Measurements from ENCODE around the gene WHAMM. TPM values are rescaled to one million over a fixed set of nuclear protein-coding genes. Genes with fewer than 3 reads are reported as not detected.

The WHAMM gene
- total RNA-seq, 1 donor from 2014 or later: 9.9 TPM

DNA sequence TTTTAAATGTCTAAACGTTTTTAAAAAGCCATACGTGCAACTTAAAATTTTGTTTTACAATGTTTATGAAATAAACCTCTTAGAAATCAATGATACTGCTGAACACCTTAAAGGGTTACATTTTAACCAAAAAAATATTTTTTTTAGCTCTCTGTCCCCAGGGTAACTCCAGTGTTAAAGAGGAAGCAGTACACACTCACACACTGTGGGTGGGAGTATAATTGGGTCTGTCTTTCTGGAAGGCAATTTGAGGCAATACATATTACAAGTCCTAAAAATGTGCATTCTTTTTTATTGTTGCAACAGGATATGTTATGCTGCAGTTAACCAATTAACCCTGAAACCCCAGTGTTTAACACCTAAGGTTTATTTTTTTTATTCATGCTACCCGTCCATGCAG lies 34.1 kb downstream of the WHAMM start:
- Histone ChIP-seq H3K36me3 (no peaks in the 10 kb centered on the region), H3K4me3 (no peak overlapping the region), H3K27ac (no peak overlapping the region), H3K9me3 (no peaks in the 10 kb centered on the region), H3K27me3 (ENCODE audit: low read depth) (no peaks in the 10 kb centered on the region), H3K4me1 (no peaks in the 10 kb centered on the region)
- TF ChIP-seq, protein P1, sequence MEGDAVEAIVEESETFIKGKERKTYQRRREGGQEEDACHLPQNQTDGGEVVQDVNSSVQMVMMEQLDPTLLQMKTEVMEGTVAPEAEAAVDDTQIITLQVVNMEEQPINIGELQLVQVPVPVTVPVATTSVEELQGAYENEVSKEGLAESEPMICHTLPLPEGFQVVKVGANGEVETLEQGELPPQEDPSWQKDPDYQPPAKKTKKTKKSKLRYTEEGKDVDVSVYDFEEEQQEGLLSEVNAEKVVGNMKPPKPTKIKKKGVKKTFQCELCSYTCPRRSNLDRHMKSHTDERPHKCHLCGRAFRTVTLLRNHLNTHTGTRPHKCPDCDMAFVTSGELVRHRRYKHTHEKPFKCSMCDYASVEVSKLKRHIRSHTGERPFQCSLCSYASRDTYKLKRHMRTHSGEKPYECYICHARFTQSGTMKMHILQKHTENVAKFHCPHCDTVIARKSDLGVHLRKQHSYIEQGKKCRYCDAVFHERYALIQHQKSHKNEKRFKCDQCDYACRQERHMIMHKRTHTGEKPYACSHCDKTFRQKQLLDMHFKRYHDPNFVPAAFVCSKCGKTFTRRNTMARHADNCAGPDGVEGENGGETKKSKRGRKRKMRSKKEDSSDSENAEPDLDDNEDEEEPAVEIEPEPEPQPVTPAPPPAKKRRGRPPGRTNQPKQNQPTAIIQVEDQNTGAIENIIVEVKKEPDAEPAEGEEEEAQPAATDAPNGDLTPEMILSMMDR (IDR thresholded peaks at IDR 0.05): no peak
- intact Hi-C loops (cut with DNase I): no loop called here
- DNase-seq (no peak), ATAC-seq (no peak)

DNA sequence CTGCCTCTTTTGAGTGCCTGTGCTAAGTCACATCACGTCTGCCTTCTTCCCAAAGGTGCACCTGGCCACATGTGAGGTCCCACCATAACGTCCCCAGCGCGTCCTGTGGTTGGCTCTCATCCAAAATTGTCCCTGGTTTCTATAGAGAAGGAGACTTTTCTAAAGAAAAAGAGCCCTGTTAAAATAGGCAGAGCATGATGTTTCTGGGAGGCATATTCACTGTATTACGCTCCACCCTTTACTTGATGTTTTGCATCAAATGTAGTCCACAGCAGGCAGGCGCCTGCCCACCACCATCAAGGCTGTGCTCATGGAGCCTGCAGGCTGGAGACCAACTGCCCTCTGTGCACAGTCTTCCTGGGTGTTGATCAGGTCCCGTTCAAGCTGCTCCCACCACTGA lies 36.3 kb downstream of the WHAMM start:
- H3K27ac ChIP-seq: no peak overlapping the region
- DNase-seq (no peak), ATAC-seq (no peak)
- H3K4me1 ChIP-seq: peaks cover 12% of the 10 kb centered on the region
- TF ChIP-seq, protein P1 (IDR thresholded peaks at IDR 0.05): no peak
- H3K9me3 ChIP-seq: no peaks in the 10 kb centered on the region
- H3K4me3 ChIP-seq: no peak overlapping the region
- H3K36me3 ChIP-seq: peaks cover 1% of the 10 kb centered on the region
- H3K27me3 ChIP-seq (ENCODE audit: low read depth): no peaks in the 10 kb centered on the region
- intact Hi-C loops (cut with DNase I): no loop called here

DNA sequence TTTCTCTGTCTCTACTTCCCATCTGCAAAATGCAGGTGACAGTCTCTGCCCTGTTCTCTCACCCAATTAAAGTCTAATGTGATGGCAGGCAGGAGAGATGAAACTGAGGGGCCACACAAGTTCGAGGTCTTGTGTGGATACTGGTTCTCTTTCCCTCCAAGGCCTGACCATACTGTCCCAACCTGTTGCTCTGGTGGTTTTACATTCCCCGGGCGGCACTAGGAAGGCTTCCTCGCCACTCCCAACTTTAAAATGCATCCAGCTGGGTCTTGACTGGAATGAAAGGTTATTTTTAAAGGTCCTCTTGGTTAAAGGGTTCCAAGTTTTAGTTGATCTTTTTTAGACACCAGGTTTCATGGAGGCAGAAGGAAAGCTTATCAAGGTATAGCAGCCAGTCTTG lies 37.2 kb downstream of the WHAMM start:
- Histone ChIP-seq H3K36me3 (peaks cover 5% of the 10 kb centered on the region), H3K9me3 (no peaks in the 10 kb centered on the region), H3K27me3 (ENCODE audit: low read depth) (no peaks in the 10 kb centered on the region), H3K27ac (no peak overlapping the region), H3K4me3 (no peak overlapping the region), H3K4me1 (peaks cover 12% of the 10 kb centered on the region)
- TF ChIP-seq, protein P1 (IDR thresholded peaks at IDR 0.05): no peak
- DNase-seq: no peak
- ATAC-seq: no peak
- intact Hi-C loops (cut with DNase I): no loop called here

DNA sequence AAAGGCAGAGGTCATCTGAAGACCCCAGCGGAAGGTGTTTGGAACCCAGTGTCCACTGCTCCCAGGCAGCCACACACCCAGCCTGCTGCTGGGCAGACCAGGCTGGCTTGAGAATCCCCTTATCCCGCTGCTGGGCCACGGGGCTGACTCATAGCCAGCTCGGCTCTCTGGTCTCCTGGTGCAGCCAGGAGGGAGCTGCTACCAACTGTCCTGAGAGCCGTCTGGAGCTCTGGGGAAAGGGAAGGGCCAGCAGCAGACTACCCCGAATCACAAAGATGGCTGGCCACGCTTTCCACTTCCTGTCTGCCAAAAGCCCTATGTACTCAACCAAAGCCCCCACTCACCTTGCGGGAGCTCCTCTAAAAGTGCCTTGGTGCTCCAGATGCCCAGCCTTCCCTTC lies 38.3 kb downstream of the WHAMM start:
- peaks cover 12% of the 10 kb centered on the region for H3K4me1 ChIP-seq
- TF ChIP-seq, protein P1 (IDR thresholded peaks at IDR 0.05): no peak
- ATAC-seq (no peak), DNase-seq (no peak)
- H3K9me3 ChIP-seq: no peaks in the 10 kb centered on the region
- intact Hi-C loops (cut with DNase I): no loop called here
- no peak overlapping the region for H3K4me3 ChIP-seq
- H3K27ac ChIP-seq: no peak overlapping the region
- no peaks in the 10 kb centered on the region for H3K27me3 ChIP-seq (ENCODE audit: low read depth)
- H3K36me3 ChIP-seq: peaks cover 5% of the 10 kb centered on the region

DNA sequence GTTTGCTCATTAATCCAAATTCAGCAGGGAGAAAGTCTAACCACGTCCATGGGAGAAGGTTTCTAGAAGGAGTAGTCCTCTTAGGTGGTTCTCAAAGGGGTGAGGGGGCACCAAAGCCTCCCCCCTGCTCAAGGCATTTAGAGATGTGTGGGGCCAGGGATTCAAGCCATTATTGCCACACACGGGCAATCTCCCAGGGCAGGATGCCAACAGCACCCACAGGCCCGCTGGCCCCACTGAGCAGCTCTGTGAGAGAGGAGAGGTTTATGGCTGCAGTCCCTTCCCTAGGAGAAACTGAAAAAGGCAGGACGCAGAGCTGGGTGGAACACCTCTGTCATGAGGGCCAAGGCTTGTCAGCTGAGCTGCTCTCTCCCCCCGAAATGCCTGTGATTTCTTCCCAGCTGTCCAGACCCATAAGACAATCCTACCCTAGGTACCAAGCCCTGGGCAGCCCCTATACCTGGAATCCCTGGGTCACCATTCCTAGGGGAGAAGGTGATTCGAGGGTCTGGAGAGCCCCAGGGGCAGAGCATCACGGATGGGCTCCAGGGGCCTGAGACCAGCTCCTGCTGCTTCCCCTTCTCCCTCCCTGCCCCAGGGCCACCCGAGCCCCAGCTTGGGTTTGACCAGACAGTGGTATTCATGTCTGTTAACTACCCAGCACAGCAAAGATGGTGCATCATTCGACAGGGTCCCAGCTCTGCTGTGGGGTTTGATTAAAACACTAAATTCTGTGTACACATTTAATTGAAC lies 39.0 kb downstream of the WHAMM start:
- no peaks in the 10 kb centered on the region for H3K27me3 ChIP-seq (ENCODE audit: low read depth)
- intact Hi-C loops (cut with DNase I): no loop called here
- H3K4me3 ChIP-seq: no peak overlapping the region
- TF ChIP-seq, protein P1 (IDR thresholded peaks at IDR 0.05): no peak
- H3K27ac ChIP-seq: no peak overlapping the region
- ATAC-seq (no peak), DNase-seq (no peak)
- peaks cover 5% of the 10 kb centered on the region for H3K36me3 ChIP-seq
- peaks cover 12% of the 10 kb centered on the region for H3K4me1 ChIP-seq
- H3K9me3 ChIP-seq: no peaks in the 10 kb centered on the region

Data from lower lobe of right lung (tissue), 2 donors.